DOHH2 (cell line): ENCODE results near the gene DDX17.

Source experiments
- H3F3A ChIP-seq: fragments of 200-600 bp; sonication (generic), shearing (Covaris generic); 2 replicates; pipeline ENCODE4 v1.6.0; 2016; ENCODE audit warnings: antibody characterized with exemption, mild to moderate bottlenecking; ENCODE audit not compliant: control insufficient read depth, insufficient read depth
- H3K27ac ChIP-seq: fragments of 200-600 bp; sonication (generic); 2 replicates; pipeline ENCODE4 v1.5.1; 2014; ENCODE audit warnings: low read depth, mild to moderate bottlenecking, low read length, moderate library complexity
- H3K27me3 ChIP-seq: fragments of 200-600 bp; sonication (generic); 2 replicates; pipeline ENCODE4 v1.6.1; 2014; ENCODE audit warnings: mild to moderate bottlenecking, low read length, mixed read lengths; ENCODE audit not compliant: control insufficient read depth
- H3K36me3 ChIP-seq: fragments of 200-600 bp; sonication (generic); 2 replicates; pipeline ENCODE4 v1.6.1; 2014; ENCODE audit warnings: mild to moderate bottlenecking, low read length, moderate library complexity, mixed read lengths; ENCODE audit not compliant: control insufficient read depth
- H3K4me1 ChIP-seq: fragments of 200-600 bp; sonication (generic); 2 replicates; pipeline ENCODE4 v1.6.1; 2014; ENCODE audit warnings: mild to moderate bottlenecking, low read length, mixed read lengths; ENCODE audit not compliant: control insufficient read depth
- H3K4me2 ChIP-seq: fragments of 200-600 bp; sonication (generic); 2 replicates; pipeline ENCODE4 v1.6.0; 2014; ENCODE audit warnings: mild to moderate bottlenecking, low read length, moderate library complexity
- H3K4me3 ChIP-seq: fragments of 200-600 bp; sonication (generic); 2 replicates; pipeline ENCODE4 v1.5.1; 2014; ENCODE audit warnings: mild to moderate bottlenecking, low read length, mixed read lengths
- H3K79me2 ChIP-seq: fragments of 200-600 bp; sonication (generic); 2 replicates; pipeline ENCODE4 v1.6.1; 2014; ENCODE audit warnings: mild to moderate bottlenecking, low read length, mixed read lengths; ENCODE audit not compliant: control insufficient read depth
- H3K9me2 ChIP-seq: fragments of 200-600 bp; sonication (generic); replicated peaks from 2 replicates; pipeline ENCODE4 v1.6.1; 2014; ENCODE audit warnings: mild to moderate bottlenecking, low read length, mixed read lengths; ENCODE audit not compliant: control insufficient read depth
- H3K9me3 ChIP-seq: fragments of 200-600 bp; sonication (generic); 2 replicates; pipeline ENCODE4 v1.6.1; 2014; ENCODE audit warnings: antibody characterized with exemption, low read length, mixed read lengths; ENCODE audit not compliant: control insufficient read depth, insufficient read depth
- H4K20me1 ChIP-seq: fragments of 200-600 bp; sonication (generic); 2 replicates; pipeline ENCODE4 v1.6.0; 2014; ENCODE audit warnings: low read depth, mild to moderate bottlenecking, antibody characterized with exemption, low read length, moderate library complexity; ENCODE audit not compliant: control insufficient read depth, insufficient read depth
- CTCF ChIP-seq: fragments of 200-600 bp; sonication (generic); IDR thresholded peaks from one replicate; pipeline ENCODE4 v1.5.1; 2014; ENCODE audit warnings: antibody characterized with exemption, mild to moderate bottlenecking, low read depth, low read length; ENCODE audit not compliant: poor library complexity, severe bottlenecking
- EZH2phosphoT487 ChIP-seq: fragments of 200-600 bp; sonication (generic); IDR thresholded peaks from 2 replicates; pipeline ENCODE4 v1.6.1; 2017; ENCODE audit warnings: borderline replicate concordance, mild to moderate bottlenecking, antibody characterized with exemption, low read length, moderate library complexity, mixed read lengths

Gene DDX17

GRCh38 chr22:38435010-38435409, 71.1 kb downstream of the DDX17 start:
- TF ChIP-seq EZH2phosphoT487, result no peak
- TF ChIP-seq CTCF, result peak; percentile 48
- H3K9me3 ChIP-seq, result no peaks in the 10 kb centered on the region
- 0 out of 2 replicates have a peak, but pooled peaks cover 2% of the 10 kb centered on the region for H3K27me3 ChIP-seq
- no peaks in the 10 kb centered on the region for H4K20me1 ChIP-seq
- no peak overlapping the region for H3K27ac ChIP-seq
- H3F3A ChIP-seq, result no peaks in the 10 kb centered on the region
- H3K36me3 ChIP-seq, result no peaks in the 10 kb centered on the region
- H3K79me2 ChIP-seq, result no peaks in the 10 kb centered on the region
- H3K4me3 ChIP-seq, result no peak overlapping the region
- H3K4me2 ChIP-seq, result no peak overlapping the region
- H3K4me1 ChIP-seq, result no peaks in the 10 kb centered on the region
- no peaks in the 10 kb centered on the region for H3K9me2 ChIP-seq

- Histone ChIP-seq H3K9me3 (no peaks in the 10 kb centered on the region), H3F3A (no peaks in the 10 kb centered on the region), H3K4me2 (no peak overlapping the region), H4K20me1 (no peaks in the 10 kb centered on the region), H3K79me2 (no peaks in the 10 kb centered on the region), H3K4me3 (no peak overlapping the region), H3K27me3 (0 out of 2 replicates have a peak, but pooled peaks cover 2% of the 10 kb centered on the region), H3K9me2 (no peaks in the 10 kb centered on the region), H3K4me1 (no peaks in the 10 kb centered on the region), H3K27ac (no peak overlapping the region), H3K36me3 (no peaks in the 10 kb centered on the region)
- TF ChIP-seq CTCF (no peak), EZH2phosphoT487 (no peak)
Observed at GRCh38 chr22:38433871-38434270, 72.2 kb downstream of the DDX17 start.
